Neural cell (in vitro differentiated cells): Measurements from ENCODE around the gene IGF2R. TPM values are rescaled to one million over a fixed set of nuclear protein-coding genes. Genes with fewer than 3 reads are reported as not detected.
A peak's percentile ranks its signal among the peaks of the same experiment; 100 is the strongest.

Experiments used
- H2AFZ ChIP-seq: fragments of 200-600, 300-800 bp; sonication (generic), shearing (Covaris generic); 2 replicates; pipeline ENCODE4 v1.6.0; 2014; ENCODE audit warnings: low read depth, mild to moderate bottlenecking, antibody characterized with exemption, low read length, moderate library complexity
- H3F3A ChIP-seq: fragments of 200-600 bp; shearing (Covaris generic); 2 replicates; pipeline ENCODE4 v1.6.1; 2016; ENCODE audit warnings: mild to moderate bottlenecking, moderate library complexity, mixed read lengths, antibody characterized with exemption, low read length; ENCODE audit not compliant: insufficient read depth, poor library complexity, severe bottlenecking
- H3K27ac ChIP-seq: fragments of 200-600, 300-800 bp; sonication (generic), shearing (Covaris generic); 2 replicates; pipeline ENCODE4 v1.5.1; 2014; ENCODE audit warnings: mild to moderate bottlenecking, low read length, moderate library complexity
- H3K27me3 ChIP-seq: fragments of 300-800, 200-600 bp; sonication (generic), shearing (Covaris generic); 2 replicates; pipeline ENCODE4 v1.6.0; 2014; ENCODE audit warnings: mild to moderate bottlenecking, low read depth, low read length, moderate library complexity; ENCODE audit not compliant: insufficient read depth
- H3K36me3 ChIP-seq: fragments of 300-800, 200-600 bp; sonication (generic), shearing (Covaris generic); 2 replicates; pipeline ENCODE4 v1.5.1; 2014; ENCODE audit warnings: mild to moderate bottlenecking, antibody characterized with exemption, low read length, moderate library complexity; ENCODE audit not compliant: insufficient read depth
- H3K4me2 ChIP-seq: fragments of 300-800, 200-600 bp; sonication (generic), shearing (Covaris generic); 2 replicates; pipeline ENCODE4 v1.6.0; 2014; ENCODE audit warnings: mild to moderate bottlenecking, low read length
- H3K4me3 ChIP-seq: fragments of 300-800, 200-600 bp; sonication (generic), shearing (Covaris generic); 2 replicates; pipeline ENCODE4 v1.5.1; 2014; ENCODE audit warnings: mild to moderate bottlenecking, low read length, moderate library complexity
- H3K79me2 ChIP-seq: fragments of 200-600 bp; shearing (Covaris generic); replicated peaks from 2 replicates; pipeline ENCODE4 v1.6.0; 2014; ENCODE audit warnings: mild to moderate bottlenecking, low read length, moderate library complexity; ENCODE audit not compliant: insufficient read depth
- H3K9ac ChIP-seq: fragments of 300-800, 200-600 bp; sonication (generic), shearing (Covaris generic); 2 replicates; pipeline ENCODE4 v1.6.1; 2016; ENCODE audit warnings: mild to moderate bottlenecking, low read length, mixed read lengths
- H3K9me2 ChIP-seq: fragments of 200-600 bp; shearing (Covaris generic); 2 replicates; pipeline ENCODE4 v1.6.1; 2016; ENCODE audit warnings: mild to moderate bottlenecking, low read length, mixed read lengths; ENCODE audit not compliant: insufficient read depth
- H3K9me3 ChIP-seq: fragments of 200-600, 300-800 bp; sonication (generic), shearing (Covaris generic); 2 replicates; pipeline ENCODE4 v1.6.1; 2016; ENCODE audit warnings: mild to moderate bottlenecking, mixed run types, low read length, moderate library complexity, mixed read lengths
- H4K20me1 ChIP-seq: fragments of 200-600 bp; shearing (Covaris generic); 2 replicates; pipeline ENCODE4 v1.6.1; 2016; ENCODE audit warnings: mild to moderate bottlenecking, mixed run types; ENCODE audit not compliant: insufficient read depth
- EP300 ChIP-seq: fragments of 450-650 bp; conservative IDR thresholded peaks from 2 replicates; pipeline ENCODE4 v1.6.1; 2014; ENCODE audit warnings: antibody characterized with exemption, mild to moderate bottlenecking, moderate library complexity; ENCODE audit not compliant: poor library complexity, severe bottlenecking
- EZH2 ChIP-seq: fragments of 200-600, 300-800 bp; shearing (Covaris generic), sonication (generic); IDR thresholded peaks from 2 replicates; pipeline ENCODE4 v1.6.1; 2014; ENCODE audit warnings: antibody characterized with exemption, low read length, borderline replicate concordance, mild to moderate bottlenecking; ENCODE audit not compliant: insufficient read depth, poor library complexity, severe bottlenecking
- MXI1 ChIP-seq: fragments of 450-650 bp; conservative IDR thresholded peaks from 2 replicates; pipeline ENCODE4 v1.6.1; 2014; ENCODE audit warnings: antibody characterized with exemption, mild to moderate bottlenecking; ENCODE audit not compliant: poor library complexity, severe bottlenecking
- POLR2AphosphoS5 ChIP-seq: IDR thresholded peaks from 2 replicates; pipeline ENCODE4 v1.6.1; 2012
- RAD21 ChIP-seq: fragments of 450-650 bp; conservative IDR thresholded peaks from 2 replicates; pipeline ENCODE4 v1.6.1; 2014; ENCODE audit warnings: antibody characterized with exemption, mild to moderate bottlenecking, moderate library complexity
- SMC3 ChIP-seq: fragments of 450-650 bp; conservative IDR thresholded peaks from 2 replicates; pipeline ENCODE4 v1.6.1; 2014; ENCODE audit warnings: antibody characterized with exemption, mild to moderate bottlenecking, moderate library complexity; ENCODE audit not compliant: poor library complexity
- TAF1 ChIP-seq: IDR thresholded peaks from 2 replicates; pipeline ENCODE4 v1.6.1; 2012; ENCODE audit warnings: low read depth
- polyA plus RNA-seq: library from polyadenylated mRNA; depleted of rRNA; stranded (reverse); fragments of >200 nt; gene quantifications from 2 replicates; pipeline ENCODE4 v1.2.3, GENCODE V29; 2014
- TF ChIP-seq, protein P1 (sequence below): fragments of 450-650 bp; IDR thresholded peaks from 2 replicates; pipeline ENCODE4 v1.5.1; 2014; ENCODE audit warnings: antibody characterized with exemption, mild to moderate bottlenecking, moderate library complexity; ENCODE audit not compliant: poor library complexity, severe bottlenecking
- TF ChIP-seq, protein P2 (sequence below): IDR thresholded peaks from 2 replicates; pipeline ENCODE4 v1.6.1; 2012; ENCODE audit warnings: borderline replicate concordance

IGF2R gene
- polyA plus RNA-seq, 1 donor from 2014 or later: 15.0 TPM

GRCh38 chr6:160086754-160087153, 117.9 kb downstream of the IGF2R start:
- H4K20me1 ChIP-seq: no peaks in the 10 kb centered on the region
- H3K9me2 ChIP-seq: no peaks in the 10 kb centered on the region
- no peak overlapping the region for H3K4me3 ChIP-seq

GRCh38 chr6:160088069-160088783, 119.3 kb downstream of the IGF2R start:
- no peak overlapping the region for H3K4me3 ChIP-seq
- no peak overlapping the region for H3K27ac ChIP-seq
- H4K20me1 ChIP-seq: no peaks in the 10 kb centered on the region
- TF ChIP-seq RAD21 (peak; percentile 75), POLR2AphosphoS5 (no peak), SMC3 (peak; percentile 87)
- TF ChIP-seq, protein P1, sequence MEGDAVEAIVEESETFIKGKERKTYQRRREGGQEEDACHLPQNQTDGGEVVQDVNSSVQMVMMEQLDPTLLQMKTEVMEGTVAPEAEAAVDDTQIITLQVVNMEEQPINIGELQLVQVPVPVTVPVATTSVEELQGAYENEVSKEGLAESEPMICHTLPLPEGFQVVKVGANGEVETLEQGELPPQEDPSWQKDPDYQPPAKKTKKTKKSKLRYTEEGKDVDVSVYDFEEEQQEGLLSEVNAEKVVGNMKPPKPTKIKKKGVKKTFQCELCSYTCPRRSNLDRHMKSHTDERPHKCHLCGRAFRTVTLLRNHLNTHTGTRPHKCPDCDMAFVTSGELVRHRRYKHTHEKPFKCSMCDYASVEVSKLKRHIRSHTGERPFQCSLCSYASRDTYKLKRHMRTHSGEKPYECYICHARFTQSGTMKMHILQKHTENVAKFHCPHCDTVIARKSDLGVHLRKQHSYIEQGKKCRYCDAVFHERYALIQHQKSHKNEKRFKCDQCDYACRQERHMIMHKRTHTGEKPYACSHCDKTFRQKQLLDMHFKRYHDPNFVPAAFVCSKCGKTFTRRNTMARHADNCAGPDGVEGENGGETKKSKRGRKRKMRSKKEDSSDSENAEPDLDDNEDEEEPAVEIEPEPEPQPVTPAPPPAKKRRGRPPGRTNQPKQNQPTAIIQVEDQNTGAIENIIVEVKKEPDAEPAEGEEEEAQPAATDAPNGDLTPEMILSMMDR: peak; percentile 74
- no peak overlapping the region for H2AFZ ChIP-seq
- H3K79me2 ChIP-seq: no peaks in the 10 kb centered on the region
- no peaks in the 10 kb centered on the region for H3K9me3 ChIP-seq
- peaks cover 8% of the 10 kb centered on the region for H3K36me3 ChIP-seq
- H3K9ac ChIP-seq: no peak overlapping the region
- no peaks in the 10 kb centered on the region for H3K27me3 ChIP-seq
- no peak overlapping the region for H3K4me2 ChIP-seq
- no peaks in the 10 kb centered on the region for H3K9me2 ChIP-seq
- H3F3A ChIP-seq: no peaks in the 10 kb centered on the region

More at GRCh38 chr6:160086754-160087153, 117.9 kb downstream of the IGF2R start:
- Histone ChIP-seq H2AFZ (no peak overlapping the region), H3K9ac (no peak overlapping the region), H3K79me2 (no peaks in the 10 kb centered on the region), H3K9me3 (no peaks in the 10 kb centered on the region), H3K27ac (no peak overlapping the region), H3K4me2 (no peak overlapping the region), H3F3A (no peaks in the 10 kb centered on the region), H3K27me3 (no peaks in the 10 kb centered on the region), H3K36me3 (peaks cover 8% of the 10 kb centered on the region)
- no peak for TF ChIP-seq EZH2
- TF ChIP-seq SMC3: no peak
- TF ChIP-seq, protein P2, sequence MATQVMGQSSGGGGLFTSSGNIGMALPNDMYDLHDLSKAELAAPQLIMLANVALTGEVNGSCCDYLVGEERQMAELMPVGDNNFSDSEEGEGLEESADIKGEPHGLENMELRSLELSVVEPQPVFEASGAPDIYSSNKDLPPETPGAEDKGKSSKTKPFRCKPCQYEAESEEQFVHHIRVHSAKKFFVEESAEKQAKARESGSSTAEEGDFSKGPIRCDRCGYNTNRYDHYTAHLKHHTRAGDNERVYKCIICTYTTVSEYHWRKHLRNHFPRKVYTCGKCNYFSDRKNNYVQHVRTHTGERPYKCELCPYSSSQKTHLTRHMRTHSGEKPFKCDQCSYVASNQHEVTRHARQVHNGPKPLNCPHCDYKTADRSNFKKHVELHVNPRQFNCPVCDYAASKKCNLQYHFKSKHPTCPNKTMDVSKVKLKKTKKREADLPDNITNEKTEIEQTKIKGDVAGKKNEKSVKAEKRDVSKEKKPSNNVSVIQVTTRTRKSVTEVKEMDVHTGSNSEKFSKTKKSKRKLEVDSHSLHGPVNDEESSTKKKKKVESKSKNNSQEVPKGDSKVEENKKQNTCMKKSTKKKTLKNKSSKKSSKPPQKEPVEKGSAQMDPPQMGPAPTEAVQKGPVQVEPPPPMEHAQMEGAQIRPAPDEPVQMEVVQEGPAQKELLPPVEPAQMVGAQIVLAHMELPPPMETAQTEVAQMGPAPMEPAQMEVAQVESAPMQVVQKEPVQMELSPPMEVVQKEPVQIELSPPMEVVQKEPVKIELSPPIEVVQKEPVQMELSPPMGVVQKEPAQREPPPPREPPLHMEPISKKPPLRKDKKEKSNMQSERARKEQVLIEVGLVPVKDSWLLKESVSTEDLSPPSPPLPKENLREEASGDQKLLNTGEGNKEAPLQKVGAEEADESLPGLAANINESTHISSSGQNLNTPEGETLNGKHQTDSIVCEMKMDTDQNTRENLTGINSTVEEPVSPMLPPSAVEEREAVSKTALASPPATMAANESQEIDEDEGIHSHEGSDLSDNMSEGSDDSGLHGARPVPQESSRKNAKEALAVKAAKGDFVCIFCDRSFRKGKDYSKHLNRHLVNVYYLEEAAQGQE: no peak
- TF ChIP-seq, protein P1: no peak
- TF ChIP-seq POLR2AphosphoS5: no peak
- no peak for TF ChIP-seq TAF1
- TF ChIP-seq RAD21: no peak
- no peak for TF ChIP-seq MXI1
- no peak for TF ChIP-seq EP300
